GM12864 (cell line): ENCODE data around the gene NHSL1.

ENCODE experiments used
- DNase-seq: peaks from one replicate; pipeline ENCODE4 v3.0.0-alpha.2; 2011; ENCODE audit warnings: low read depth
- H3K4me3 ChIP-seq: 2 replicates; pipeline ENCODE4 v1.5.1; 2011; ENCODE audit warnings: mild to moderate bottlenecking, low read depth, low read length, control low read depth
- TF ChIP-seq, protein P1 (sequence below): IDR thresholded peaks from 2 replicates; pipeline ENCODE4 v1.5.1; 2011; ENCODE audit warnings: low read depth, mild to moderate bottlenecking, moderate library complexity, low read length, control low read depth, inconsistent platforms; ENCODE audit errors: missing control alignments

The NHSL1 gene

DNA sequence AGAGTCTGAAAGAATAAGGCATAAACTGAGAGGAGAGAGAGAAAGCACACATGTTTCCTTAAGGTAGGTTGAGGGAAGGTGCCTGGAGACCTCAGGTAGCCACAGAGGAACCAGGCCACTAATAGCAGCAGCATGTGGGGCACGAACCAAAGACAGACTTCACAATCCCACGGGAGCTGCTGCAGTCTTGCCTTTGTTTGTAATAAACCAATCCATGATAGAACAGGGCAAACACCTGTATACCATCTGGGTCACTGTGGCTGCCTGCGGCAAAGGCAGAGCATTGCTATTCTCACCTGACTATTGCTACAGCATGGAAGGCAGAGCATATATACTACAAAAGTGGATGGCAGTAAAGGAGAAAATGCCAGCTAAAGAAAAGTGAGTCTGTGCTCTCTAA is 59.0 kb downstream of the NHSL1 start:
- TF ChIP-seq, protein P1, sequence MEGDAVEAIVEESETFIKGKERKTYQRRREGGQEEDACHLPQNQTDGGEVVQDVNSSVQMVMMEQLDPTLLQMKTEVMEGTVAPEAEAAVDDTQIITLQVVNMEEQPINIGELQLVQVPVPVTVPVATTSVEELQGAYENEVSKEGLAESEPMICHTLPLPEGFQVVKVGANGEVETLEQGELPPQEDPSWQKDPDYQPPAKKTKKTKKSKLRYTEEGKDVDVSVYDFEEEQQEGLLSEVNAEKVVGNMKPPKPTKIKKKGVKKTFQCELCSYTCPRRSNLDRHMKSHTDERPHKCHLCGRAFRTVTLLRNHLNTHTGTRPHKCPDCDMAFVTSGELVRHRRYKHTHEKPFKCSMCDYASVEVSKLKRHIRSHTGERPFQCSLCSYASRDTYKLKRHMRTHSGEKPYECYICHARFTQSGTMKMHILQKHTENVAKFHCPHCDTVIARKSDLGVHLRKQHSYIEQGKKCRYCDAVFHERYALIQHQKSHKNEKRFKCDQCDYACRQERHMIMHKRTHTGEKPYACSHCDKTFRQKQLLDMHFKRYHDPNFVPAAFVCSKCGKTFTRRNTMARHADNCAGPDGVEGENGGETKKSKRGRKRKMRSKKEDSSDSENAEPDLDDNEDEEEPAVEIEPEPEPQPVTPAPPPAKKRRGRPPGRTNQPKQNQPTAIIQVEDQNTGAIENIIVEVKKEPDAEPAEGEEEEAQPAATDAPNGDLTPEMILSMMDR = no peak
- no peak overlapping the region for H3K4me3 ChIP-seq
- DNase-seq = no peak

DNA sequence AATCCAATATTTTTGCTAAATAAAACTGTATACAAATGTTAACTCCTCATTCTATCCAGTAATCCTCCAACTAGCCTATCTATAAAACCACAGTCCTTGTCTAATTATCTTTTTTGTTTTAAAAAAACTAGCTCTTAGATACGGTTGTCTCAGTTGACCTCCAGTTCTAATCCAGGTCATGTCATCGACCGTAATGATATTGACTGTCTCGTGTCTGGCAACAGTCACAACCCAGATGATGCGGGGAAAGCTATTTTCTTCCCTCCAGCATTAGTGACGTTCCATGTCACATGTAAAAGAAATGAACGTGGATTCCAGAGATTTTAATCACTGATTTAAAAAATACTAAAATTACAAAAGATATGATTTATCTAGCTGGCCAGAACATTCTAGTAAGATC is 59.7 kb downstream of the NHSL1 start:
- H3K4me3 ChIP-seq = no peak overlapping the region
- TF ChIP-seq, protein P1 = no peak
- no peak for DNase-seq

DNA sequence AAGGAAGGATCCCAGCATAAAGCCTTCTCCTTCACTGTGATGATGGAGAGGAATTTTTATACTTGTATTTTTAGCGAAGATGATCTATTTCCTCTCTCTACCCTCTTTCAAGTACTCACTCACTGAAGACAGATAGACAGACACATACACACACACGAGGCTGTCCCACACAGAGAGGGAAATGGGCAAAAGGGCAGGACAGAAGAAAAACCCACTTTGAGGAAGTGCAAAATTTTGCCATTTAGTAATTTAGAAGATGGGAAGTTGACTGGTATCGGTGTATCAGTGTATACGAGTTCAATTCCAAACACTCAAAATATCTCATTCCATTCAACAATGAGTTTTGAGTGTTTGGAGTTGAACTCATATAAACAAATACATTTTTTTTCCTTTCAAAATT is 64.4 kb downstream of the NHSL1 start:
- H3K4me3 ChIP-seq = no peak overlapping the region
- no peak for DNase-seq
- TF ChIP-seq, protein P1 = no peak

DNA sequence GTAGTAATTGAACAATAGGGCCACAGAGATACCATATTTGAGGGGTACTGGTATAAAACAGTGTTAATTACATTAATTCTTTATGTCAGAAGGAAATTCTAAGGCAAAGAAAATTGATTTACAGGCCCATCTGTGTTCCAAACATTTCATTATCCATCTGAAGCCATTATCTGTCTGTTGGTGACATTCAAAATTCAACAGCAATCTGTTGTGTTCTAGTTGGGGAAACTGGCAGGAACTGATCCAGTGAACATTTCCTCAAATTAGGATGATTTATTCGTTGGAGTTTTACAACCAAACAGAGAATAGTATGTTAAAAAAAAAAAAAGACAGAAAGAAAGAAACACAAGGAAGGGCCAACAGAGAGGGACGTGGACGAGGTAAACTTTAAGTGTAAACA is 65.2 kb downstream of the NHSL1 start:
- H3K4me3 ChIP-seq = no peak overlapping the region
- no peak for DNase-seq
- TF ChIP-seq, protein P1 = no peak

DNA sequence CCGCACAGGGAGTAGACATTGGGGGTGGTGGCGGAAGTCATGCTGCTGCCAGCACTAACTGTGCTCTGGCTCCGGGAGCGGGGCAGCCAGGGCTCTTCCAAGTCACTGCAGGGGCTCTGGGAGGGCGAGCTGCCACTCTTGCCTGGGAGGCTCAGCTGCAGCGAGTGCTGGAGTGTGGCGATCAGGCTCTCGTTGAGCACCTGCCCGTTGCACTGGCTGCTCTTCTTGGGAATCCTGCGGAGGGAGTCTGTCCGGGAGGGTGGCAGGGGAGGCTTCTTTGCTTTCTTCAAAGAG is 67.3 kb downstream of the NHSL1 start:
- no peak for DNase-seq
- TF ChIP-seq, protein P1 = no peak
- no peak overlapping the region for H3K4me3 ChIP-seq

DNA sequence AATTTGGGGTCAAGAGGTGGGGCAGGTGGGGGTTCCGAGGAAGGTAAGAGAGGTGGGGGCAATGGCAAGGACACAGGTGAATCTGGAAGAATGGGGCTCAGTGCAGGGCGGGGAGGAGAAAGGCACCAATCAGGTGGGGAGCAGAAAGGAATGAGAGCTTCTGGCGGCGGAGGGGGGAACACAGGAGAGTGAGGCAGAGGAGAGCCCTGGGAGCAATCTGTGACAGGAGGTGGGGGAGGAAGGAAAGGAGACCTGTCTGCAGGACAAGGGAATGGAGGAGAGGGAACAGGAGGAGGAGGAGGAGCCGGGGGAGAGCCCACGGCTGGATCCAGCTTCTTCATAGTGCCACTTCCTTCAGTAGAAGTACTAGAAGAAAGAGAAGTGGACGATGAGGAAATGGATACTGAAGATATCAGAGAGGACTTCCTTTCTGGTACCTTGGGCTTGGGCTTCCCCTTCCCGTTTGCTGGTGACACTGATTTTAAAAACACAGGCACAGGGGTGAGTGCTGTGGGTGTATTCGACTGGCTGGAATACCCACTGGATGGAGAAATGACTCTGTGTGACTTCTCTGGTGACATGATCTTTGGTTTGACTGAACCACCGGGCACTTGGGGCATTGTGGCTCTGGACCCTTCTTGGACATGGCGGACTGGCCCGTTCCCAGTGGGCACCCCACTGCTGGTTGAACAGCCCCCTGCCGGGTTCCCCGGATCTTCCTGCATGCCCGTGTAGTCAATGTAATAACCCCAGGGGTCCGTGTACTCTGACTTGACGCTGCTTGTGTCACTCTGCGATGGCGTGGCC is 67.8 kb downstream of the NHSL1 start:
- H3K4me3 ChIP-seq = no peak overlapping the region
- TF ChIP-seq, protein P1 = no peak
- no peak for DNase-seq

DNA sequence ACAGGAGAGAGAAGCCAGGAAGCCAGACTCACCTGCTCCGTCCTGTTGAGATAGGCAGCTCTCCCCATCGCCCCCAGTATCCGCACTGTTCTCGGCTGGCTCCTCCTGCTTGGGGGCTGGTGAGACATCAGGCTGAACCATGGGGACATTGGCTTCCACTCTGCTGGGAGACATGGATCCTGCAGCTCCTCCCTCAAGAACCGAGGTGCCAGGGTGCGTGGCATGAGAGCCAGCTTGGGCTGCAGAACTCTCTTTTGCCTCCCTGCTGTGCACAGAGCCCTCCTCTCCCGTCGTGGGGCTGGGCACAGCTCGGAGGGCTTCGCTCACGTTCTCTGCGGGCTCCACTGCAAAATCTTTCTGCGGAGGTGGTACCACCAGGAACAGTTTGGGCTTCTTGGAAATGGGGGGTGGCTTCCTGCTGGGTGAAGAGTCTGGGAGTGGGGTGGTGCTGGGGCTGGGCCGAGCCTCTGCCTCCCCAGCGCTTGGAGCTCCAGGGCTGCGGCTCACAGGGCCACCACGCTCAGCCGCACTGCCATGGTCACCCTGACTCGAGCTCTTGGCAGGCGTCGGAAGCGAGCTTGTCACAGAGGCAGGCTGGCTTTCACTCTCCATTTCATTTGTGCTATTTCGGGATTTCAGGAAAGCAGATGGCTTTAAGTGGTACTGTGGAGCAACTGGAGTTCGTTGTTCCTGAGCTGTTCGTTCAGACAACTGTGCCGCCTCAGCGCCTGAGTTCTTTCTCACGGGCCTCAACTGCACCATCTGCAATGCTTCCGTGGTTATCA is 68.7 kb downstream of the NHSL1 start:
- no peak overlapping the region for H3K4me3 ChIP-seq
- TF ChIP-seq, protein P1 = no peak
- no peak for DNase-seq
